Thyroid gland (tissue), 4 donors: ENCODE data around the gene COBLL1. TPM values are rescaled to one million over a fixed set of nuclear protein-coding genes. Genes with fewer than 3 reads are reported as not detected.

Experiments used
- DNase-seq, 2 donors: peaks; one replicate each; pipeline ENCODE4 v3.0.0-alpha.2; 2019
- H3K27ac ChIP-seq, 3 donors: fragments of 200-600 bp; sonication (generic); 1 replicate in 2 of 3; 2 replicates in 1 of 3; pipeline ENCODE4 v1.5.1; 2016 to 2019; ENCODE audit warnings: mild to moderate bottlenecking in 1 of 3, moderate library complexity in 1 of 3
- H3K27me3 ChIP-seq: fragments of 200-600 bp; sonication (generic); one replicate; pipeline ENCODE4 v1.5.1; 2019
- H3K36me3 ChIP-seq, 2 donors: fragments of 200-600 bp; sonication (generic); one replicate each; pipeline ENCODE4 v1.5.1; 2016 to 2019
- H3K4me1 ChIP-seq, 2 donors: fragments of 200-600 bp; sonication (generic); one replicate each; pipeline ENCODE4 v1.5.1; 2017 to 2019
- H3K4me3 ChIP-seq, 3 donors: fragments of 200-600 bp; sonication (generic); replicated peaks in 1 of 3; 1 replicate in 2 of 3; 2 replicates in 1 of 3; pipeline ENCODE4 v1.5.1; 2016; ENCODE audit warnings: mild to moderate bottlenecking in 1 of 3
- H3K9me3 ChIP-seq: fragments of 200-600 bp; sonication (generic); one replicate; pipeline ENCODE4 v1.5.1; 2017
- CTCF ChIP-seq, 6 experiments: fragments of 200-600 bp in 3 of 6; fragments of 450-650 bp in 3 of 6; sonication (generic) in 3 of 6; IDR thresholded peaks; one replicate each; pipeline ENCODE4 v1.5.1; 2016 to 2019; ENCODE audit warnings: antibody characterized with exemption in 6 of 6, mild to moderate bottlenecking in 2 of 6, inconsistent platforms in 1 of 6, moderate library complexity in 1 of 6
- POLR2A ChIP-seq, 2 donors: fragments of 450-650 bp; IDR thresholded peaks; one replicate each; pipeline ENCODE4 v1.6.1; 2017; ENCODE audit warnings: antibody characterized with exemption in 2 of 2, mild to moderate bottlenecking in 2 of 2, moderate library complexity in 1 of 2
- WGBS, 2 donors: methylation state at CpG; one replicate each; pipeline ENCODE4 v1.1.5; 2017; 5-methylcytosine and 5-hydroxymethylcytosine counted together
- intact Hi-C: fragments of 100-400 bp; cut with DNase I; formaldehyde crosslinking; loops from one replicate; pipeline ENCODE4 v1.15.1; 2023
- total RNA-seq, 4 donors: library from RNA; depleted of rRNA; stranded (reverse); fragments of >200 nt; gene quantifications; one replicate each; pipeline ENCODE4 v1.2.3, GENCODE V29; 2016

Gene COBLL1
- total RNA-seq, 4 donors from 2014 or later = 41.8 to 90.8 (median 76.9) TPM

- no peaks in the 10 kb centered on the region for H3K36me3 ChIP-seq
- H3K4me3 ChIP-seq = no peak overlapping the region
- no peaks in the 10 kb centered on the region for H3K27me3 ChIP-seq
- H3K27ac ChIP-seq = no peak overlapping the region
- WGBS, 2 donors = 77 to 81% methylated on average over 2 of the region's 2 CpGs
- DNase-seq = no peak
- H3K4me1 ChIP-seq = no peaks in the 10 kb centered on the region
- no peak for TF ChIP-seq CTCF (IDR thresholded peaks at IDR 0.05)
- no peak for TF ChIP-seq POLR2A (IDR thresholded peaks at IDR 0.05)
- intact Hi-C loops = no loop called here
- H3K9me3 ChIP-seq = no peaks in the 10 kb centered on the region
Observed at GRCh38 chr2:164859251-164859818, 17.7 kb upstream of the COBLL1 start.

DNA sequence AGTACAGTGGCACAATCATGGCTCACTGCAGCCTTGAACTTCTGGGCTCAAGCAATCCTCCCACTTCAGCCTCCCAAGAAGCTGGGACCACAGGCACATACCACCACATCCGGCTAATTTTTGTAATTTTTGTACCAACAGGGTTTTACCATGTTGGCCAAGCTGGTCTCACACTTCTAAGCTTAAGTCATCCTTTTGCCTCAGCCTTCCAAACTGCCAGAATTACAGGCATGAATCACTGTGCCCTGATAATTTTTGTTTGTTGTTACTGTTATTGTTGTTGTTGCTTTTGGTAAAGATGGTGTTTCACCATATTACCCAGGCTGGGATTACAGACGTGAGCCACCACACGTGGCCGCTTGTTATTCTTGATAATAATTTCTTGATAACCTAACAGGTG lies 10.5 kb upstream of the COBLL1 start:
- no peaks in the 10 kb centered on the region for H3K36me3 ChIP-seq
- H3K4me3 ChIP-seq = no peak overlapping the region
- intact Hi-C loops = no loop called here
- DNase-seq = no peak
- H3K9me3 ChIP-seq = no peaks in the 10 kb centered on the region
- H3K4me1 ChIP-seq = no peaks in the 10 kb centered on the region
- no peak for TF ChIP-seq CTCF (IDR thresholded peaks at IDR 0.05)
- TF ChIP-seq POLR2A (IDR thresholded peaks at IDR 0.05) = no peak
- WGBS, 2 donors = 95% methylated on average over 4 of the region's 4 CpGs
- H3K27ac ChIP-seq = no peak overlapping the region
- no peaks in the 10 kb centered on the region for H3K27me3 ChIP-seq

- no peaks in the 10 kb centered on the region for H3K4me1 ChIP-seq
- WGBS, 2 donors = 81 to 85% methylated on average over 4 of the region's 4 CpGs
- H3K9me3 ChIP-seq = no peaks in the 10 kb centered on the region
- H3K27me3 ChIP-seq = no peaks in the 10 kb centered on the region
- intact Hi-C loops = no loop called here
- no peak for DNase-seq
- TF ChIP-seq POLR2A (IDR thresholded peaks at IDR 0.05) (no peak), CTCF (IDR thresholded peaks at IDR 0.05) (no peak)
- H3K36me3 ChIP-seq = no peaks in the 10 kb centered on the region
- no peak overlapping the region for H3K27ac ChIP-seq
- H3K4me3 ChIP-seq = no peak overlapping the region
Observed at GRCh38 chr2:164850235-164850634, 8.6 kb upstream of the COBLL1 start.

- no peak for DNase-seq
- no peaks in the 10 kb centered on the region for H3K4me1 ChIP-seq
- H3K27ac ChIP-seq = no peak overlapping the region
- H3K27me3 ChIP-seq = no peaks in the 10 kb centered on the region
- no peaks in the 10 kb centered on the region for H3K36me3 ChIP-seq
- 77 to 96% methylated on average over 1 of the region's 1 CpG for WGBS, 2 donors
- intact Hi-C loops = loop anchor here (10.0 kb wide), 2 partner anchors 65 to 95 kb away; no protein-coding TSS in a partner anchor
- no peak overlapping the region for H3K4me3 ChIP-seq
- TF ChIP-seq POLR2A (IDR thresholded peaks at IDR 0.05) = no peak
- TF ChIP-seq CTCF (IDR thresholded peaks at IDR 0.05) = no peak
- H3K9me3 ChIP-seq = no peaks in the 10 kb centered on the region
Observed at GRCh38 chr2:164849506-164849905, 7.9 kb upstream of the COBLL1 start.

DNA sequence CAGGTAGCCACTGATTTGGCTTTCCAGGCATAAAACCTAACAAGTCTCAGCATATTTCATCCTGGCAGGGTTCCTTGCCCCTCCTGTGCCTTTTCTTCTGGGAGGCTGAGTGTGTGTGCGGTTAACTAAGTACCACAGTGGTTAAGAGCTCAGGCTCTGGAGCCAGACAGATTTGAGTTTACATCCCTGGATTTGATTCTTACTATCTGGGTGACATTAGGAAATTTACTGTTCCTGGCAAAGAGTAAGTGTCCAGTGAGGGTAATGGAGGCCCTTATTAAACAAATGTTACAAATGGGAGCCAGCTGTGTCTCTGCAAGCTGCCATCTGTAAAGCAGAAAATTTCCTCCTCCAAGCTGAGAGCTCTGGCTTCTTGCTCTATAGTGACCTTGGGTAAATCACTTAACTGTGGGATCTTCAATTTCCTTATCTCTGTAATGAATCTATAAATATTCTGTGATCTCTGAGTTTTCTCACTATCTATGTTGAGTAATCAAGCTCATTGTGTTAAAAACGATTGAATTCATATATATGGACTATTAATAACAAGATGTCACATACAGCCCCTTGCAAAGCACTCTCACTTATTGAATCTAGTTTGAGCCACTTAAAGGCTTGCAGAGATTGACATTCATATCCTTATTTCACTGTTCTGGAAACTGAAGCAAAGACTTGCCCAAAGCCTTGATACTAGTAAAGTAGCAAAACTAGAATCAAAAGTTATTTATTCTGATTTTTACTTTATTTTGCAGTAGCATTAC lies 6.5 kb upstream of the COBLL1 start:
- intact Hi-C loops = loop anchor here (10.0 kb wide), 2 partner anchors 67 to 93 kb away; no protein-coding TSS in a partner anchor
- Histone ChIP-seq H3K27ac (no peak overlapping the region), H3K4me1 (peaks cover 6% of the 10 kb centered on the region in 2 donors), H3K9me3 (no peaks in the 10 kb centered on the region), H3K36me3 (no peaks in the 10 kb centered on the region), H3K4me3 (no peak overlapping the region), H3K27me3 (no peaks in the 10 kb centered on the region)
- TF ChIP-seq POLR2A (IDR thresholded peaks at IDR 0.05) (no peak), CTCF (IDR thresholded peaks at IDR 0.05) (no peak)
- 72 to 82% methylated on average over 2 of the region's 2 CpGs for WGBS, 2 donors
- DNase-seq = peak in 1 of 2 donors; percentile 9
